GM12878 (cell line): Measurements from ENCODE around the gene CCDC80. TPM values are rescaled to one million over a fixed set of nuclear protein-coding genes. Genes with fewer than 3 reads are reported as not detected.

Experiments used
- ATAC-seq: fragments of 200-7000 bp; cut with Tn5 transposase; 3 replicates; pipeline ENCODE4 v1.9.1; 2020; ENCODE audit warnings: mild to moderate bottlenecking, moderate library complexity
- BruUV-seq: library from RNA; stranded (reverse); fragments of 400-500 nt; replicated peaks from 2 replicates; lab custom pipeline; 2021; lab: Mats Ljungman, UMichigan
- CTCF ChIA-PET: fragments of 300-600 bp; sonication (Branson Sonifier 250); formaldehyde crosslinking; extraction: SDS; loops from one replicate; lab custom pipeline; 2021; ENCODE audit warnings: inconsistent platforms; lab: Yijun Ruan, JAX
- POLR2A ChIA-PET: fragments of 350-600 bp; formaldehyde crosslinking; extraction: SDS; loops from one replicate; lab custom pipeline; 2021; ENCODE audit warnings: inconsistent platforms; lab: Charles Lee
- RAD21 ChIA-PET: fragments of 300-600 bp; sonication (Branson Sonifier 250); formaldehyde crosslinking; loops from one replicate; lab custom pipeline; 2023; ENCODE audit warnings: antibody characterized with exemption; ENCODE audit not compliant: unreplicated experiment; lab: Charles Lee
- SMC1A ChIA-PET: fragments of 300-600 bp; sonication (Branson Sonifier 250); formaldehyde crosslinking; loops from one replicate; lab custom pipeline; 2023; ENCODE audit not compliant: unreplicated experiment, uncharacterized antibody; lab: Charles Lee
- DNase-seq: peaks from one replicate; pipeline ENCODE4 v3.0.0-alpha.2; 2011; ENCODE audit warnings: low read depth, low spot score
- FAIRE-seq: peaks from 3 replicates; lab custom pipeline; 2011; peaks lifted over from hg19 to GRCh38; lab: Jason Lieb, UNC
- H2AFZ ChIP-seq: 2 replicates; pipeline ENCODE4 v1.6.0; 2011; ENCODE audit warnings: low read depth, low read length, control low read depth; ENCODE audit not compliant: control insufficient read depth
- H3K27ac ChIP-seq: 2 replicates; pipeline ENCODE4 v1.5.1; 2011; ENCODE audit warnings: control low read depth; ENCODE audit not compliant: control insufficient read depth, insufficient read depth
- H3K27me3 ChIP-seq, 2 experiments: replicated peaks in 1 of 2; 2 replicates each; pipeline versions ENCODE4 v1.6.0 to v1.6.1; 2011; ENCODE audit warnings: low read length in 1 of 2; ENCODE audit not compliant: control insufficient read depth in 2 of 2, insufficient read depth in 2 of 2
- H3K36me3 ChIP-seq, 2 experiments: 2 replicates each; pipeline ENCODE4 v1.5.1; 2011; ENCODE audit warnings: low read length in 1 of 2; ENCODE audit not compliant: control insufficient read depth in 2 of 2, insufficient read depth in 2 of 2
- H3K4me1 ChIP-seq: 2 replicates; pipeline ENCODE4 v1.6.1; 2011; ENCODE audit warnings: mild to moderate bottlenecking, low read length, moderate library complexity, mixed read lengths; ENCODE audit not compliant: control insufficient read depth, insufficient read depth
- H3K4me2 ChIP-seq: 2 replicates; pipeline ENCODE4 v1.6.0; 2011; ENCODE audit warnings: control low read depth; ENCODE audit not compliant: control insufficient read depth, insufficient read depth
- H3K4me3 ChIP-seq: fragments of 200-600 bp; sonication (generic); 2 replicates; pipeline ENCODE4 v1.5.1; 2016
- H3K79me2 ChIP-seq: 2 replicates; pipeline ENCODE4 v1.6.0; 2011; ENCODE audit warnings: low read length; ENCODE audit not compliant: control insufficient read depth, insufficient read depth
- H3K9ac ChIP-seq: 2 replicates; pipeline ENCODE4 v1.8.0; 2011; ENCODE audit warnings: low read length, control low read depth, mixed read lengths; ENCODE audit not compliant: control insufficient read depth, insufficient read depth
- H3K9me3 ChIP-seq: replicated peaks from 3 replicates; pipeline ENCODE4 v1.5.1; 2011; ENCODE audit warnings: mild to moderate bottlenecking, low read length; ENCODE audit not compliant: control insufficient read depth, insufficient read depth
- H4K20me1 ChIP-seq: 2 replicates; pipeline ENCODE4 v1.6.0; 2011; ENCODE audit not compliant: control insufficient read depth, insufficient read depth
- BRCA1 ChIP-seq: IDR thresholded peaks from 2 replicates; pipeline ENCODE4 v1.6.1; 2011; ENCODE audit warnings: low read depth, low read length, improper control_type of control experiment
- EGR1 ChIP-seq, 2 experiments: IDR thresholded peaks; 1 replicate in 1 of 2; 2 replicates in 1 of 2; pipeline ENCODE4 v1.6.1; 2011 to 2012; ENCODE audit warnings: low read depth in 2 of 2, low read length in 2 of 2, borderline replicate concordance in 1 of 2, mild to moderate bottlenecking in 1 of 2, moderate library complexity in 1 of 2
- NFIC ChIP-seq: IDR thresholded peaks from 2 replicates; pipeline ENCODE4 v1.6.1; 2012; ENCODE audit warnings: low read depth, mild to moderate bottlenecking, inconsistent platforms, low read length, moderate library complexity
- POLR2AphosphoS2 ChIP-seq: IDR thresholded peaks from 2 replicates; pipeline ENCODE4 v1.6.1; 2011; ENCODE audit warnings: low read depth, mild to moderate bottlenecking, low read length, improper control_type of control experiment, moderate library complexity
- SPI1 ChIP-seq: IDR thresholded peaks from 2 replicates; pipeline ENCODE4 v1.6.1; 2011; ENCODE audit warnings: low read depth, mild to moderate bottlenecking, low read length, moderate library complexity, borderline replicate concordance; ENCODE audit not compliant: insufficient read depth
- TBL1XR1 ChIP-seq: IDR thresholded peaks from 2 replicates; pipeline ENCODE4 v1.6.1; 2012; ENCODE audit warnings: low read depth, low read length, improper control_type of control experiment
- WGBS: methylation state at CpG from one replicate; pipeline ENCODE4 v1.1.6; 2016; ENCODE audit warnings: low lambda C conversion rate; ENCODE audit not compliant: insufficient replicate concordance, insufficient coverage; ENCODE audit errors: missing lambda C conversion rate; 5-methylcytosine and 5-hydroxymethylcytosine counted together
- in situ Hi-C: fragments of 300-500 bp; cut with MboI; formaldehyde crosslinking; loops from 9 replicates; pipeline ENCODE4 v1.14.3; 2018; ENCODE audit warnings: mixed read lengths
- intact Hi-C: fragments of 100-400 bp; cut with micrococcal nuclease; formaldehyde crosslinking; loops from one replicate; pipeline ENCODE4 v1.14.2; 2022; ENCODE audit not compliant: unreplicated experiment
- polyA plus RNA-seq, 11 experiments: library from polyadenylated mRNA; depleted of rRNA in 4 of 11; unstranded in 6 of 11; stranded (reverse) in 5 of 11; fragments of >200 nt; fragmentation: Nextera tagmentation in 4 of 11; fragmentation: Illumina TruSeq in 1 of 11; extraction: Ambion mirVana in 4 of 11; extraction: Trizol in 1 of 11; gene quantifications; 1 replicate in 1 of 11; 2 replicates in 10 of 11; pipeline versions ENCODE4 v1.2.1 to v1.2.3, GENCODE V29; 2011 to 2016; ENCODE audit warnings: inconsistent platforms in 2 of 11, missing spikeins in 2 of 11, low read depth in 1 of 11
- total RNA-seq, 4 experiments: library from RNA; depleted of rRNA in 3 of 4; stranded (reverse); fragments of >200 nt in 3 of 4; fragmentation: Illumina TruSeq in 1 of 4; extraction: Trizol in 1 of 4; gene quantifications; 2 replicates each; pipeline versions ENCODE4 v1.2.1 to v1.2.3, GENCODE V29; 2013 to 2021
- TF ChIP-seq, protein P1 (sequence below): IDR thresholded peaks from 2 replicates; pipeline ENCODE4 v1.6.1; 2012; ENCODE audit warnings: low read depth, low read length, improper control_type of control experiment

CCDC80 gene
- total and polyA plus RNA-seq, 10 of the 15 experiments (the other 5 are each of a cell fraction or from before 2014, with no cell fraction given) = 0.01 to 0.59 (median 0.21) TPM; not detected in 5

DNA sequence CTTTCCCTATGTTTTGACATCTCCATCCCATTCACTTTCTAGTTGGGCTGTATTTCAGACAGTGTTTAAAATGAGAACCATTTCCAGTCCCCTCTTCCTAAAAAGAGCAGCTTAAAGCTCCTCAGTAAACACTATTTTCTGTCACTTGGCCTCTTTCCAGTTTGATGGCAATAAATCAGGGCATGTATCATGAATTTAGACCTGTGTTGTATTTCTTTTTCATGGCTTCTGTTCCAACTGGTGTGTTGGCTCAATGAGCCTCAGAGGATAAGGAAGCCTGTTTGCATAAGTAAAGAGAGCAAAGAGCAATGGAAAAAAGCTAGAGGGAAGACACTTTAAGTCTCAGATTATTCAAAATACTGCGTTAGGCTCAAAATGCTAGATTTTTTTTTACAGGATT is 7.2 kb downstream of the CCDC80 start:
- Histone ChIP-seq H4K20me1 (no peaks in the 10 kb centered on the region), H3K9ac (no peak overlapping the region), H3K4me1 (peaks cover 7% of the 10 kb centered on the region), H3K79me2 (no peaks in the 10 kb centered on the region), H3K9me3 (no peaks in the 10 kb centered on the region), H3K4me3 (no peak overlapping the region), H2AFZ (no peak overlapping the region), H3K4me2 (no peak overlapping the region), H3K36me3 (no peaks in the 10 kb centered on the region), H3K27ac (no peak overlapping the region), H3K27me3 (no peaks in the 10 kb centered on the region)
- DNase-seq = no peak
- ChIA-PET POLR2A (no interaction called here), RAD21 (interaction anchor here (1.2 kb wide), 1 partner anchor 9 kb away, joined by 3 read pairs; no protein-coding TSS in a partner anchor), CTCF (interaction anchor here (1.0 to 3.2 kb wide), 3 partner anchors 9 to 52 kb away, joined by 3 to 23 read pairs (median 18); no protein-coding TSS in a partner anchor), SMC1A (interaction anchor here (1.2 to 2.9 kb wide), 3 partner anchors 10 to 467 kb away, joined by 4 to 10 read pairs (median 9); partner anchors contain the start of gene SLC9C1)
- FAIRE-seq = no peak
- ATAC-seq = no peak
- in situ Hi-C loops (no loop called here), intact Hi-C loops (no loop called here)
- 85% methylated on average over 1 of the region's 1 CpG for WGBS
- BruUV-seq = no TSS peak
- TF ChIP-seq EGR1 (IDR thresholded peaks at IDR 0.05; ENCODE audit: borderline replicate concordance in 1 of 2, low read depth in 2 of 2, low read length in 2 of 2) (no peak), BRCA1 (no peak), TBL1XR1 (no peak)
- TF ChIP-seq, protein P1, sequence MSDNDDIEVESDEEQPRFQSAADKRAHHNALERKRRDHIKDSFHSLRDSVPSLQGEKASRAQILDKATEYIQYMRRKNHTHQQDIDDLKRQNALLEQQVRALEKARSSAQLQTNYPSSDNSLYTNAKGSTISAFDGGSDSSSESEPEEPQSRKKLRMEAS = no peak

DNA sequence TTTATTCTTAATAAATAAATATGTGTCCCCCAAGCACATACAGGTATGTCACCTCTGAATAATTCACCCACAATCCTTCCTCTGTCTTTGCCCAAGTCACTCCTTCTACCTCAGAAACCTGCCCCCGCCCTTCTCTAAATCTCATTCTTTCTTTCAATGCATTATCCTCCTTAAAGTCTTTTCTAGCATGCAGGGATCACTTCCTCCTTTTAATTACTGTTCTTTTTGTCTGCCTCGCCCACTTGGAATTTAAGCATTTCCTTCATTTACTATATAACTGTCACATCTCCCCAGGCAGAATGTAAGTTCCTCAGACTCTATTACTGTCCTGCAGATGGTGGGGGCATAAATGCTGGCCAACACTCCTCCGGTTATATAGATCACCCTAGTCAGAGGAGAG is 7.8 kb downstream of the CCDC80 start:
- no peak overlapping the region for H3K4me2 ChIP-seq
- SMC1A ChIA-PET = interaction anchor here (2.5 kb wide), 1 partner anchor 11 kb away, joined by 9 read pairs; no protein-coding TSS in a partner anchor
- no peaks in the 10 kb centered on the region for H3K36me3 ChIP-seq
- in situ Hi-C loops = no loop called here
- TF ChIP-seq POLR2AphosphoS2 (no peak), NFIC (no peak), SPI1 (peak; percentile 15; the same call in 1 of the 2 replicates)
- TF ChIP-seq, all 136 proteins: peak for 1
- ChIA-PET POLR2A (no interaction called here), RAD21 (no interaction called here), CTCF (interaction anchor here (3.2 kb wide), 1 partner anchor 10 kb away, joined by 23 read pairs; no protein-coding TSS in a partner anchor)
- no peaks in the 10 kb centered on the region for H3K27me3 ChIP-seq
- FAIRE-seq (no peak), DNase-seq (no peak), ATAC-seq (no peak)
- no peak overlapping the region for H2AFZ ChIP-seq
- no peak overlapping the region for H3K27ac ChIP-seq
- H3K4me1 ChIP-seq = peaks cover 7% of the 10 kb centered on the region
- intact Hi-C loops = no loop called here
- no TSS peak for BruUV-seq
- no peaks in the 10 kb centered on the region for H4K20me1 ChIP-seq
- no peak overlapping the region for H3K4me3 ChIP-seq
- H3K9me3 ChIP-seq = no peaks in the 10 kb centered on the region
- H3K9ac ChIP-seq = no peak overlapping the region
- no peaks in the 10 kb centered on the region for H3K79me2 ChIP-seq
- 44% methylated on average over 3 of the region's 3 CpGs for WGBS
